SK-N-MC (cell line): ENCODE data around the gene SLC25A42.

Source experiments
- DNase-seq: peaks from one replicate; pipeline ENCODE4 v3.0.0-alpha.2; 2011; ENCODE audit warnings: low read depth, low spot score
- H3K27ac ChIP-seq: fragments of 200-600 bp; sonication (generic); 2 replicates; pipeline ENCODE4 v1.5.1; 2016; ENCODE audit warnings: mixed run types
- H3K36me3 ChIP-seq: fragments of 200-600 bp; sonication (generic); 2 replicates; pipeline ENCODE4 v1.6.1; 2017; ENCODE audit warnings: antibody characterized with exemption, low read length, mixed read lengths; ENCODE audit not compliant: insufficient read depth
- H3K4me3 ChIP-seq: fragments of 200-600 bp; sonication (generic); 2 replicates; pipeline ENCODE4 v1.5.1; 2016
- H3K9ac ChIP-seq: fragments of 200-600 bp; sonication (generic); 2 replicates; pipeline ENCODE4 v1.8.0; 2017; ENCODE audit warnings: mixed run types, mixed read lengths; ENCODE audit not compliant: insufficient read length
- H3K9me3 ChIP-seq: fragments of 200-600 bp; sonication (generic); 2 replicates; pipeline ENCODE4 v1.6.1; 2017; ENCODE audit warnings: low read depth, mild to moderate bottlenecking, antibody characterized with exemption, low read length, moderate library complexity, mixed read lengths
- EZH2 ChIP-seq: fragments of 200-600 bp; sonication (generic); IDR thresholded peaks from one replicate; pipeline ENCODE4 v1.6.1; 2017; ENCODE audit warnings: antibody characterized with exemption
- FOXP2 ChIP-seq: optimal IDR thresholded peaks from 2 replicates; pipeline ENCODE3; 2011; ENCODE audit warnings: mild to moderate bottlenecking, moderate library complexity; ENCODE audit not compliant: insufficient read depth; ENCODE audit errors: extremely low read length, control extremely low read depth
- POLR2AphosphoS5 ChIP-seq: IDR thresholded peaks from 2 replicates; pipeline ENCODE4 v1.6.1; 2012; ENCODE audit warnings: mild to moderate bottlenecking, low read depth, low read length, borderline replicate concordance

Gene SLC25A42

DNA sequence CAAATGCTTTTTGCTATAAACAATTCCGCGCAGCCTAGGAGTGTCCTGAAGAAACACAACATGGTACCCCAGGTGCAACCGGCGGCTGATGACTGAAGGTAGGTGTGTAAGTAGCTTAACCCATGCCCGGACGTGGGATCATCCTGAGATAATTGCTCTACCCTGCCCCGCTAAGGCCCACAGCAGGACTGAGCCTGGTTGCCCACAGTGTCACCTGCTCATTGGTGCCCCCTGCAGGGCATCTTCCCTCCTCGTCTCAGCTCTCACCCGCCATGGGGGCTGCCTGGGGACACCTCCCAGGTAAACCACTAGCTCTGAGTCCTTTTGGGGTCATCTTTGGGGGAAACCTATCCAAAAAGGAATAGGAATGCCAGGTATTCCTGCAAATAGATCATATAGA is 52.2 kb downstream of the SLC25A42 start:
- H3K9me3 ChIP-seq: no peaks in the 10 kb centered on the region
- no peak overlapping the region for H3K27ac ChIP-seq
- no peak for DNase-seq
- H3K9ac ChIP-seq: no peak overlapping the region
- peaks cover 8% of the 10 kb centered on the region; the same call in 1 of the 2 replicates for H3K36me3 ChIP-seq
- no peak overlapping the region for H3K4me3 ChIP-seq
- TF ChIP-seq FOXP2 (no peak), EZH2 (no peak), POLR2AphosphoS5 (no peak)

DNA sequence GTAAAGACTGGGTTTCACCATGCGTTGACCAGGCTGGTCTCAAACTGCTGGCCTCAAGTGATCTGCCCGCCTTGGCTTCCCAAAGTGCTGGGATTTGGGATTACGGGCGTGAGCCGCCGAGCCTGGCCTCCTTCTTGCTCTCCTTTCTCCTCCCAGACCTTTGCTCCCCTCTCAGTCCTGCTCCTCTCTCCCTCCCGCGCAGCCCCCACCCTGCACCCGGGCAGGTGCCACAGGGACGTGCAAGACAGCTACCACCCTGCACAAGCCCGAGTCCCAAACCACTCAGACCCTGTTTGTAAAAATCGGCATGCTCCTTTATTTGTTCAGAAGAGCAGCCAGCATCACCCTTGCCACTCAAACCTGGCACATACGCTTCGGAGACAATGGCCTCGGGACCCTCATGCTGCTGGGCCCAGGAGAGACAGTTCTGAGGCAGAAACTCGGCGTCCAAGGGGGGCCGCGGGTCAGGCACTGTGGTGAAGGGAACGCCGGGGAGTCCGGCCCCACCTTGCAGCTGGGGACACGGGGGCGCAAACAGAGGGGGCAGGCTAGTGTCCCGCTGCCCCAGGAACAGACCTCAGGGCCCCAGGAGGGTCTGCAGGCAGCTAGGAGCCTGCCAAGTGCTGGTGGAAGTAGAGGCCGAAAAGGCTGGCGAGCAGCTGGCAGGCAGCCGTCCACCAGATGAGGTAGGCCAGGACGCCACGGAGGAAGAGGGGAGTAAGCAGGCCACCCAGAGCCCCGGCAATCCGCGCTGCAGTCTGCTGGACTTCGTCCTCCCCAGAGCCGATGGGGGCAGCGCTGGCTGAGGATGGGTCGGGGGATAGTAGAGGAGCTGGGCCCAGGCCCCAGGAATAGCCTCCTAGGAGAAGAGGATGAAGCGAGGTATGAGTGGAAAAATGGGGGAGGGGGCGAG is 55.8 kb downstream of the SLC25A42 start:
- H3K9me3 ChIP-seq: no peaks in the 10 kb centered on the region
- DNase-seq: no peak
- H3K4me3 ChIP-seq: no peak overlapping the region
- H3K9ac ChIP-seq: no peak overlapping the region
- TF ChIP-seq FOXP2 (no peak), EZH2 (no peak), POLR2AphosphoS5 (no peak)
- H3K36me3 ChIP-seq: peaks cover 16% of the 10 kb centered on the region; the same call in 1 of the 2 replicates
- no peak overlapping the region for H3K27ac ChIP-seq

DNA sequence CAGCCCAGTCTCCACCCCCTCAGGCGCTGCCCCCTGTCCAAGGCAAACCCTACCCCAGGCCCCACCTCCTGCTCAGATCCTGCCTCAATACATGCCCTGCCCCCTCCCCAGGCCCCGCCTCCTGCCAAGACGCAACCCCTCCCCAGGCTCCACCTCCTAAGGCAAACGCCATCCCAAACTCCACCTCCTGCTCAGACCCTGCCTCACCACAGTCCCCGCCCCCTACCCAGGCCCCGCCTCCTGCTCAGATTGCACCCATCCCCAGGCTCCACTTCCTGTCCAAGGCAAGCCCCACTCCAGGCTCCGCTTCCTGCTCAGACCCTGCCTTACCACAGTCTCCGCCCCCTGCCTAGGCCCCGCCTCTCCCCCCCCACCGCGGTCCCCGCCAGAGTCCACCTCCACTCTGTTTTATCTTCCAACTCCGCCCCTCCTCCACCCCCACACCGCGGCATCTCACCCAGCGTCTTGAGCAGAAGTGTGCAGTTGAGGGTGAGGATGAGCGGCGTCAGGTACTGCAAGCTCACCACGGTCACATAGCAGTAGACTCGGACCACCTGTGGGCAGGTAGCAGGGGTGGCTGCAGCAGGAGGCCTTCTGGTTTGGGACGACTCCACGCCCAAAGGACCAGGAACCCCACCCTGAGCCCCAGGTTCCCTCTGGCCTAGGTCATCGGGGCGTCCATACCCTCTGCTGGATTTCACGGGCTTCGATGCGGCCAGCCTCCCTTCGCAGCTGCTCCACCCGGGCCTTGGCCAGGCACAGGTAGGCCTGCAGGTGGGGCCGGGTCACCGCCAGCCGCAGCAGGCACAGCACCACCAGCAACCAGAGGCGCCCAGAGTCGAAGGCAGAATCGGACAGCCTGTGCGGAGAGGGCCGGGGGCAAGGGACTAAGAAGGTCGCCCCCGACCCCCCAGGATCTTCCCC is 56.8 kb downstream of the SLC25A42 start:
- no peak overlapping the region for H3K9ac ChIP-seq
- no peak overlapping the region for H3K27ac ChIP-seq
- DNase-seq: peak; percentile 78
- peaks cover 16% of the 10 kb centered on the region; the same call in 1 of the 2 replicates for H3K36me3 ChIP-seq
- no peak for TF ChIP-seq FOXP2
- TF ChIP-seq POLR2AphosphoS5: no peak
- no peak for TF ChIP-seq EZH2
- no peak overlapping the region for H3K4me3 ChIP-seq
- H3K9me3 ChIP-seq: no peaks in the 10 kb centered on the region

DNA sequence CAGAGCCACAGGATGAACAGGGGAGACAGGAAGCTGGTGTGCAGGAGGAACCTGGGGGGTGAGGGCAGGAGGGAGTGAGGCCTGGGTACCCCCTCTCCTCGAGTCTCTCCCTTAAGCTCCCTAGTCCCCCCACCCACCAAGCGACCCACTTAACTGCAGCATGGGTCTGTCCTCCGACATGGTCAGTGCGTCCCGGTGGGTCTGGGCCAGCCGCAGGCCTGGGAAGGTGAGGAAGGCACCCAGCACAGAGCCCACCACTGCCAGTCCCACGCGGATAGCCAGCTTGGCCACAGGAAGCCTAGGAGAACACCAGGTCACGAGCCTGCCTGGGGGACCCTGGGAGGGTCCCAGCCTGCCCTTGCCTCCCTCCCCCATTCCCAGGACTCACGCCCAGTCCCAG is 57.6 kb downstream of the SLC25A42 start:
- TF ChIP-seq FOXP2 (no peak), POLR2AphosphoS5 (no peak), EZH2 (no peak)
- no peak for DNase-seq
- Histone ChIP-seq H3K36me3 (peaks cover 16% of the 10 kb centered on the region; the same call in 1 of the 2 replicates), H3K9ac (no peak overlapping the region), H3K27ac (no peak overlapping the region), H3K4me3 (no peak overlapping the region), H3K9me3 (no peaks in the 10 kb centered on the region)

DNA sequence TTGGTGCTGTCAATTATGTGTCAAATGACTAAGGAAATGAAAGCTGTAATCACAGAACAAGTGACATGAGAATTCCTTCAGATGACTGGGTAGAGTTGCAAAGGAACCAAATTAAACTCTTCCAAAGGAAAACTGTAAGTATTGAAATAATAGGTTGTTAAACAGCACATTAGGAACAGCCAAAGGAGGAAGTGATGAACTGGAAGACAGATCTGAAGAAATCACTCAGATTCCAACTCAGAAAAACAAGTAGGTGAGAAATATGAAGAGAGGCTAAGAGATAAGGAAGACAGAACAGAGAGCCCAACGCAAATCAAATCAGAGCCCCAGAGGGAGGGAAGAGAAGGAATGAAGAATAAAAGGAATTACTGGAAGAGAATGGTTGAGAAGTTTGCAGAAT is 59.1 kb downstream of the SLC25A42 start:
- Histone ChIP-seq H3K4me3 (no peak overlapping the region), H3K27ac (0 out of 2 replicates have a peak overlapping the region, but pooled peaks have one; percentile 40), H3K9ac (no peak overlapping the region), H3K36me3 (peaks cover 16% of the 10 kb centered on the region; the same call in 1 of the 2 replicates), H3K9me3 (no peaks in the 10 kb centered on the region)
- no peak for DNase-seq
- TF ChIP-seq POLR2AphosphoS5 (no peak), EZH2 (no peak), FOXP2 (no peak)

DNA sequence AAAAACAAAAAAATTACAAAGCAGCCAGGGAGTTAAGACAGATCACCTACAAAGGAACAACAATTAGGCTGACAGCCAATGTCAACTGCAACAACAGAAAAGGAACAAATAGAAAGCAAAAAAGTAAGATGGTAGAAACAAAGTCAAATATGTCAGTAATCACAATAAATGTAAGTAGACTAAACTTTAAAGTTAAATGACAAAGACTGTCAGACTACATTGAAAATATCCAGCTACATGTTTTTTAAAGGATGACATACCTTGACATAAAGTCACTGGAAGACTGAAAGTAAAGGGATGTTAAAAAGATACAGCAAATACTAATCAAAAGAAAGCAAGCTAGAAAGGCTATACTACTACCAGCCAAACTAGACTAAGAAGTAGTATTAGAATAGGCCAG is 59.6 kb downstream of the SLC25A42 start:
- no peak for DNase-seq
- Histone ChIP-seq H3K36me3 (peaks cover 16% of the 10 kb centered on the region; the same call in 1 of the 2 replicates), H3K4me3 (no peak overlapping the region), H3K9me3 (no peaks in the 10 kb centered on the region), H3K27ac (no peak overlapping the region), H3K9ac (no peak overlapping the region)
- TF ChIP-seq POLR2AphosphoS5 (no peak), EZH2 (no peak), FOXP2 (no peak)

GRCh38 chr19:19126102-19126501 is 62.3 kb downstream of the SLC25A42 start:
- Histone ChIP-seq H3K27ac (no peak overlapping the region), H3K36me3 (peaks cover 8% of the 10 kb centered on the region; the same call in 1 of the 2 replicates), H3K4me3 (no peak overlapping the region), H3K9ac (no peak overlapping the region), H3K9me3 (no peaks in the 10 kb centered on the region)
- TF ChIP-seq POLR2AphosphoS5 (no peak), FOXP2 (no peak), EZH2 (no peak)
- no peak for DNase-seq

GRCh38 chr19:19131989-19132388 is 68.2 kb downstream of the SLC25A42 start:
- Histone ChIP-seq H3K9me3 (no peaks in the 10 kb centered on the region), H3K27ac (no peak overlapping the region), H3K4me3 (no peak overlapping the region), H3K9ac (no peak overlapping the region), H3K36me3 (peaks cover 6% of the 10 kb centered on the region)
- DNase-seq: no peak
- TF ChIP-seq POLR2AphosphoS5 (no peak), FOXP2 (no peak)

DNA sequence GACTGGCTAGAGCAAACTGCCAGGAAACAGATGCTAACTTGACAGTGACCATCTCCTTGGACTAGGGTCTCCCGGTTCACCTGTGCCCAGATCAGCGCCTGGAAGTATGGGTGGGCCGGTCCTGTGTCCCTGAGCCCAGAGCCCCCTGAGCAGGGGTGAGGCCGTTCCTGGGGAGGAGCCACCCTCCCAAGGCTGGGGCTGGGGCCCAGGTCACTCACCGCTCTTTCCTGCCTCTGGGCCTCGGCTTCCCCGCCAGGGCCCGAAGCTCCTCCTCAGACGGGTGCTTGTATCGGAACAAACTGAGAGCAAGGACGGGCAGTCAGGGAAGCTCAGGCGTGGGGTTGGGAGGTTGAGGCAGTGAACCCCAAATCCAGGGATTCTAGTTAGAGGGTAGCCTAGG is 69.1 kb downstream of the SLC25A42 start:
- no peak for DNase-seq
- H3K4me3 ChIP-seq: no peak overlapping the region
- no peak overlapping the region for H3K27ac ChIP-seq
- peaks cover 6% of the 10 kb centered on the region for H3K36me3 ChIP-seq
- H3K9ac ChIP-seq: no peak overlapping the region
- H3K9me3 ChIP-seq: no peaks in the 10 kb centered on the region
- TF ChIP-seq FOXP2 (no peak), POLR2AphosphoS5 (no peak)
